Testis (tissue), 2 donors: Measurements from ENCODE around the gene G6PC2.
"Not testable (repeated sequence)": the region's sequence is repeated elsewhere in the genome, so short reads cannot be mapped to it uniquely, and the experiment has no call there.

Experiments
- POLR2A ChIP-seq: fragments of 450-650 bp; IDR thresholded peaks from one replicate; pipeline ENCODE4 v1.6.1; 2017; ENCODE audit warnings: antibody characterized with exemption, mild to moderate bottlenecking, moderate library complexity
- TF ChIP-seq, protein P1 (sequence below), 3 experiments: fragments of 450-650 bp in 2 of 3; fragments of 200-600 bp in 1 of 3; sonication (generic) in 1 of 3; IDR thresholded peaks; one replicate each; pipeline ENCODE4 v1.5.1; 2016 to 2019; ENCODE audit warnings: antibody characterized with exemption in 3 of 3, mild to moderate bottlenecking in 2 of 3, moderate library complexity in 1 of 3

DNA sequence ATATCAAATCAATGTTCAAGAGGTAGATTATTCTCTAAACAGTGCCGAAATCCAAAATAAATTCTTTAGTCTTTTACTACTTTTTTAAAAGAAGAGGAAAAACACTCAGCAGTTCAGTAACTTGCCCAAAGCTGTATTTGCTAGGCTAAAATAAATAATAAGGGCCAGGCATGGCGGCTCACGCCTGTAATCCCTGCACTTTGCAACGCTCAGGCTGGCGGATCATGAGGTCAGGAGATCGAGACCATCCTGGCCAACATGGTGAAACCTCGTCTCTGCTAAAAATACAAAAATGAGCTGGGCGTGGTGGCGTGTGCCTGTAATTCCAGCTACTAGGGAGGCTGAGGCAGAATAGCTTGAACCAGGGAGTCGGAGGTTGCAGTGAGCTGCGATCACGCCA, 18.9 kb upstream of the G6PC2 start:
- TF ChIP-seq, protein P1, sequence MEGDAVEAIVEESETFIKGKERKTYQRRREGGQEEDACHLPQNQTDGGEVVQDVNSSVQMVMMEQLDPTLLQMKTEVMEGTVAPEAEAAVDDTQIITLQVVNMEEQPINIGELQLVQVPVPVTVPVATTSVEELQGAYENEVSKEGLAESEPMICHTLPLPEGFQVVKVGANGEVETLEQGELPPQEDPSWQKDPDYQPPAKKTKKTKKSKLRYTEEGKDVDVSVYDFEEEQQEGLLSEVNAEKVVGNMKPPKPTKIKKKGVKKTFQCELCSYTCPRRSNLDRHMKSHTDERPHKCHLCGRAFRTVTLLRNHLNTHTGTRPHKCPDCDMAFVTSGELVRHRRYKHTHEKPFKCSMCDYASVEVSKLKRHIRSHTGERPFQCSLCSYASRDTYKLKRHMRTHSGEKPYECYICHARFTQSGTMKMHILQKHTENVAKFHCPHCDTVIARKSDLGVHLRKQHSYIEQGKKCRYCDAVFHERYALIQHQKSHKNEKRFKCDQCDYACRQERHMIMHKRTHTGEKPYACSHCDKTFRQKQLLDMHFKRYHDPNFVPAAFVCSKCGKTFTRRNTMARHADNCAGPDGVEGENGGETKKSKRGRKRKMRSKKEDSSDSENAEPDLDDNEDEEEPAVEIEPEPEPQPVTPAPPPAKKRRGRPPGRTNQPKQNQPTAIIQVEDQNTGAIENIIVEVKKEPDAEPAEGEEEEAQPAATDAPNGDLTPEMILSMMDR (IDR thresholded peaks at IDR 0.05) = not testable (repeated sequence)
- TF ChIP-seq POLR2A = not testable (repeated sequence)
